8988T (cell line): ENCODE measurements around the gene HES5.
A peak's percentile ranks its signal among the peaks of the same experiment; 100 is the strongest.

ENCODE experiments used
- DNase-seq: peaks from one replicate; pipeline ENCODE4 v3.0.0; 2011

The HES5 gene

DNA sequence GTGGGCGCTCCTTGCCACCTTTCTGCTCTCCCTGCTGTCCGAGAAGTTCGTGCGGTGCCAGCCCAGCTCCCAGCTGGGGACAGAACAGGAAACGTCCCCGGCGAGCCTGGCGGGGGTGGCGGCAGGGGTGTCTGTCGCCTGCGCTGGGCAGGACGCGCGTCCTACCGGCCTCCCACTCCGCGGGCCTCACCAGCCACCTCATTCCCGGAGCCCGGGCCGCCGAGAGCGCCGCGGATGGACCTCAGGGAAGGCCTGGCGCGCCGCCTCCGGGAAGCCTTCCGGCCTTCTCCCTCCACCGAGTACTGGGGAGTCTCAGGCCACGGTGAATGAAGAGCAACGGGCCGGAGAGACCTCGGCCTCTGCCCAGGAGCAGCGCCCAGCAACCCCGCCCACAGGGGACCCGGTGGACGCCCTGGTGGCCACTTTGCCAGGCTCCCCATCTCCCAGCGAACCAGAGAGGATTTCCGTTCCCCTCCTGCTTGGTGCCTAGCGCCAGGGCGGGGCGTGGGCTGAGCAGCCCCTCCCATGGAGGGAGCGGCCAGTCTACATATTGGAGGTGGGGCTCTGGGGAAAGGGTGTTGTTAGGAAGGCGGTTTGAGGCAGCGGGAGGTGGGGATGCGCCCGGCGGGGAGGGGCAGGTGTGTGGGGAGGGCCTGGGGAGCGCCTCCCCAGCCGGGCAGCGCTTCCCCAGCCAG lies 16.6 kb upstream of the HES5 start:
- peak; percentile 89 for DNase-seq

DNA sequence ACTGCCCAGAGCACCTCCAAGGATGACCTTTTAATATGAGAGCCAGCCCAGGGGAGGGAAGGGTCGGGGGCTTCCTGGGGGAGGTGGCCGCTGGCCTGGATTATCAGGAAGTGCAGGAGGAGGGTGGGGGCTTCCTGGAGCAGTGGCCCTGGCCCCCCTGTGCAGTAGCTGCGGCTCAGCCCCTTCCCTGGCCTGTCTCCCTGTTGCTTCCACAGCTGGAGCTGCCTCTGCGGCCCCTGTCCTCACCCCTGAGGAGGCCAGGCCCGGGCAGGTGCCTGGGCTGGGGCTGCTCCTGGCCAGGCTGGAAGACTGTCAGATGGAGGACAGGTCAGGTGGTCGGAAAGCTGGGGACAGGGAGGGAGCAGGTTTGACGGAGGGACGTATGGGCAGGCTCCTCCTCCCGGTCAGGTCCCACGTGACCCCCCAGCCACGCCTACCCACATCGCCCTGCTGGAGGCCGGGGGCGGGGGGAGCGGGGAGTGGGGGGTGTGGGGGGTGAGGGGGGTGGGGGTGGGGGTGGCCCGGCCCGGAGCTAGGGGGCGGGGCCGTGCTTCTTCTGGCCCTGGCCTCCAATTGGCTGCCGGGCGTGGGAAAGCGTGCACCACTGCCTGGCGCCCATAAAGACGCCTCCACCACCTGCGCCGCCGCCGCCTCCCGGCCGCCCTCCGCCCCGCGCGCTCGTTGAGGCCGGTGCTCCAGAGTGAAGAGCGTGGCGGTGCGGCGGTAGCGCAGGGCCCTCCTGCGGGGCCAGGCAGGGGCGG lies 15.9 kb upstream of the HES5 start:
- DNase-seq: peak; percentile 97

DNA sequence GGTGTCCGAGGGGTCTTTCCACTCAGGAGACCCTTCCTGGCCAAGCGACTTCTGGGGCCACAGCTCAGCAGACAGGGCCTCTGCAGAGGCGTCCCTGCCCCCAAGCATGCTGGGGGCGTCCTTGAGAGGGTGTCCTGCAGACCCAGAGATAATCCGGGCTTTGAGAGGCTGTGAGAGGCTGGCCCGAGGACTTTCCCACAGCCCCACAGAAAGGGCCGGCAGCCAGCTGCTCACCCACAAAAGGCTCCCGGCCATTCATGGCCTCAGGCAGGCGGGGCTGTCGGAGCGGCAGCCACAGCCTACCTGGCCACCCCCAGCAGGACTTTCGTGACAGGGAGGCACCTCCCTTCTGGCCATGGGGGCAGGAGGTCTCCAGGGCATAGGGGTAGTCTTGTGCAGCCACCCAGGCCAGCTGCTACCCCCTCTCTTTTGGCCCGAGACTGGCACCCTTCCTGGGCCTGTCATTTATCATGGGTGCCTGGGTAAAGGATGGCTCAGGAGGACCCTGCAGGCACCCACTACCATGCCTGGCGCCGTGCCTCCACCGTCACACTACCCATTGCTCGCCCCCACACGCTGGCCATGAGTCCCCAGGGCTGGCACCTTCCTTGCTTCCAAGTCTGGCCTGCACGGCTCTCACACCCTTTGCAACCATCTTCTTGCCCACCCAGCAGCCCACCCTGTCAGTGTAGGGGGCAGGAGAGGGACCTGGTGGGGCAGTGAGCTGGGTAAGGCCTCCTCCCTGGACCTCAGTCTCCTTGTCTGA lies 15.0 kb upstream of the HES5 start:
- DNase-seq: no peak

DNA sequence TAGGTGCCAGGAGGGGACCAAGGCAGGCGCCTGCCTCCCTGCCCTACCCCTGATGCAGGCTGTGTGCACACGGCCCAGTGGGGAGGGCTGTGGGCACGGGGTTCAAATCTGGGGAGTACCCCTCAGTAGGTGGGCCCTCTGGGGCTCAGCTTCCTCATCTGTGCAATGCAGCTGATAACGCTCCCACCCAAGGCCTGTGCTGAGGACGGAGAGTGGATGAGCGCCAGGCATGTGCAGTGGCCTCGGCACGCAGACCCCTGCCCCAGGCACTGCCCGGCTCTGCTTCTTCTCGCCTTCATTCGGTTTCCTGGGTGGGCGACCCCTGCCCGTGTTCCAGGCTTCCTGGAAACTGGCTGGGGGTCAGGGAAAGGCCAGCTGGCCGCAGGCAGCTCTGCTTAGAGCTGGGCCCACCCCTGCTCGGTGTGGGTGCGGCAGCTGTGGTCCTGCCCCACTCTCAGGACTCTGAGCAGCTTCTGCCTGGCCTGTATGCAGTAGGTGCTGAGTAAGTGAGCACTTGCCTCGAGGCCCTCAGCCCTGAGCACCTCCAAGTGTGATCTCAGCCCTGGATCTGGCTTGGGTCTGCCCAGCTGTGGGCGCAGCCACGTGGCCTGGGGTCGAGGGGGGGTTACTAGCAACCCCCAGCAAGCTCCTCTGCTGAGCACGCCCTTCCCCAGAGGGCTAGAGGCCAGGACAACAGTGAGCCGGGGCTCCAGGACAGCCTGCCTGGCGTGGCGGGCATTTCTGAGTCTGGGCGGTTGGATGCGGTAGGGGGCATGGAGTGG lies 14.2 kb upstream of the HES5 start:
- DNase-seq: no peak

DNA sequence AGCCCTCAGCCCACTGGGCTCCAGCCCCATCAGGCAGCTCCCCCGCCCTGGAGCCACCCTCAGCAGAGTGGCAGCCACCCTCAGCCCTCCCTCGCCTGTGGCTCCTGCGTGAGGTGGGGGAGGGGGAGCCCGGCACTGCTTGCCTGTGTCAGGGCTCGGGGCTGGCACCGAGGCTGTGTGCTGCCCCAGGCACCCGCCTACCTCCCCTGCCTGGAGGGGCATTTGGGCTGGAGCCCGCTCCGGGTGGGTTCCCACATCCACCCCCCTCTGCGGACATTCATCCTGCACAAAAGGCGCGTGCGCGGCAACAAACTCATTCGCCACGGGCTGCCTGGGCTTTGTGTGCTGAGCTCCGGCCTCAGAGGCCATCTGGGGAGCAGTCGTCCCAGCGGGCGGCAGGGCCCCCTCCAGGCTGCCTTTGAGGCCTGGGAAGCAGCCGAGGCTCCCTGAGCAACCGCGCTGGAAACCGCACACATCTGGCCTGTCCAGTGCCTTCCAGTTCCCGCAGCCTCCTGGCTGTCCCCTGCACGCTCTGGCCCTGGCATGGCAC lies 13.6 kb upstream of the HES5 start:
- DNase-seq: no peak

DNA sequence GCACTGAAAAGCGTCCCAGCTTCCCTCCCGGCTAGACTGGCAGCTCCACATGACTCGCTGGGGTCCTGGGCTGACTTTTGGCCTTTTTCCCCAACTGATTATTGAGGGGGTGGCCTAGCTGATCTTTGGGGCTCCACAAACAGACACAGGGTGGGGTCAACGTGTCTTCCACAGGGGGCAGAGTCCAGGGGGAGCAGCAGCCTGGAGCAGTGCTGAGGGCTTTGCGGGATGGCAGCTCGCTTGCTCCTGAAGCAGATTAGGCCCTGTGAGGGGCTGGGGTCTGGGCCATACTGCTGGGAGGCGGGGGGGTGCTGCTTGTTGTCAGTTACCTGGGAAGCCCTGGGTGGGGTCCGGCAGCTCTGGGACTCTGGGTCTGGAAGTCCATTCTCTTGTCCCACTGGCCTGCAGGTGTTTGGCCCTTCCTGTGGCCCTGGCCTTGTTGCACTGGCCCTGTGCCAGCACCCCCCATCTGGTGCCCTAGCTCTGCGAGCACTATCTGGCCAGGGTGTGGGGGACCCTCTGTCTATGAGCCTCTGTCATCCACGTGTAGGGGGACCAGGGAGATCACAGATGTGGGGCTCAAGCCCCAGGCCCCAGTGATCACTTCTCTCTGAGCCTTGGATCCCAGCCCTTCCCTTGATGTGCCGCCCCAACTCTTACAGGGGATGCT lies 12.3 kb upstream of the HES5 start:
- no peak for DNase-seq

DNA sequence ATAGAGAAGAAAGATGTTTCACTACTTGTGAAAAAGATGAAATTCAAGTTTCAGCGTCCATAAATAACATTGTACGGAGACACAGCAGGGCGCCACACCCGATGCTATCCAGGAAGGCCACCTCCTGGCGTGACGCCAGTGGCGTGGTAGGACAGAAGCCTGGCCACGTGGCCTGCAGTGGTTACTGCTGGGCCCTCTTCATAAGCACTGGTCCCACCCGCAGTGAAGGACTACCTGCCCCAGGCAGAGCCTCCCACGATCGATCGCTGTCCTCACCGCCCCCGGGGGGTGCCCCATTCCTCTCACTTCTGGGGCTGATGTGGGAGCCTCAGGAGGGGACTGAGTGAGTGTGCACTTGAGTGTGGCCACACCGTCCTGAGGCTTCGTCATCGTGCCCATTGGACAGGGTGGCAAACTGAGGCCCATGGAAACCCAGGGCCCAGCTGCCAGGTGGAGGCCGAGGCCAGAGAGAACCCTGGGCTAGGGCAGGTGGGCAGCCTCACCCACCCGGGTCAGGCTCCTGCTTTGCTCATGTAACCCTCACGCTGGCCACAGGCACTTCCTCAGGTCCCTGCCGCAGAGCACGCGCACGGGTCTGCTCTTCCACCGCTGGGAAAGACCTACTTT lies 11.7 kb upstream of the HES5 start:
- DNase-seq: no peak

DNA sequence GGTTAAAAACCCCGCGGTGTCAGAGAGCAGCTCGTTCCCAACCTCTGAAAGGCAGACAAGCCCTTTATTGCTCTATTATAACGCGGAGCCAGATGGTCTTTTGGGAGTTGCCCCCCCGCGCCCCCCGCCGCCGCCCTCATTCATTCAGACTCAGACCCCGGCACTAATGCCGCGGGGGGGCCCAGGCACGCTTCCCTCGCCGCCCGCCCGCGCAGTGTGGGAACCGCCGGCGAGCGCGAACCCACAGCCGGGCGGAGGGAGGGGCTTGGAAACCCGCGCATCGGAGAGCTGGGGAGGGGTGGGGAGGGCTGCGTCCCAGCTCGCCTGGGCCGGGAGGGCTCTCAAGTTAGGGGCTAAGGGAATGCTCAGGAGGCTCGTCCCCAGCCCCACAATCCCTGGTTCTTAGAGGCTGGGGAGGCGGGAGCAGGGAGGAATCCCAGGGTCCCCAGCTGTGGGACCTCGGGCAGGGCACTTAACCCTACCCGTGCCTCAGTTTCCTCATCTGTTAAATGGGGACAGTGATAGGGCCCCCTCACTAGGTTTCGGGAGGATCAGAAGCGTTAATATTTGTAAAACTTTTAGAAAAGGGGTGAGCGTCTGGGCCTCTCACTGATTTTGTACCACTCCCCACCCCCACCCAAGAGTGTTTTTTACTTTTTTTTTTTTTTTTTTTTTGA lies 10.9 kb upstream of the HES5 start:
- no peak for DNase-seq

DNA sequence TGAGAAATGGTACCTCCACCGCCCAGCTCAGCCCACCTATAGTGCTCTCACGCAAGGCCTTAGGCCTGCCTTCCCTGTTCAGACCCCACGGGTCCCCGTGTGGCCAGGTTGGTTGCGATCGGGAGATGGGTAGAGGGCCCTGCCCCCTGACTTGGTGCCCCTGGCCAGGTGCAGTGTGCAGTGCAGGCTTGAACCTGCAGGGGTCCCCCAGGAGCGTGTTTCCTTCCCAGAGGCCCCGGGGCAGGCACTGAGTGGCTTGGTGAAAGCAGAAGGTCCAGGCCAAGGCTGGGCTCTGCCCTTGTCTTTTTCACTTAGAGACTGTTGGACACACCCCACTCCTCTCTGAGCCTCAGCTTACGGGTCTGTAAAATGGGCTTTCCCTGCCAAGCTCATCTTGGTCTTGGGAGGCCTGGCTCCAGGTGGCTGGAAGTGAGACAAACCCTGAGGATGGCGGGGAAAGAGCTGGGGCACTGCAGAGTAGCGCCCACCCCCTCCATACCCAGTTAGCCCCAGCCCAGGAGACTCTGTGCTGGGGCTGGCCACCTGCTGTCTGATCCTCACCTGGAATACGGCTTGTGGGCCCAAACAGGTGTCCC lies 9.3 kb upstream of the HES5 start:
- no peak for DNase-seq

DNA sequence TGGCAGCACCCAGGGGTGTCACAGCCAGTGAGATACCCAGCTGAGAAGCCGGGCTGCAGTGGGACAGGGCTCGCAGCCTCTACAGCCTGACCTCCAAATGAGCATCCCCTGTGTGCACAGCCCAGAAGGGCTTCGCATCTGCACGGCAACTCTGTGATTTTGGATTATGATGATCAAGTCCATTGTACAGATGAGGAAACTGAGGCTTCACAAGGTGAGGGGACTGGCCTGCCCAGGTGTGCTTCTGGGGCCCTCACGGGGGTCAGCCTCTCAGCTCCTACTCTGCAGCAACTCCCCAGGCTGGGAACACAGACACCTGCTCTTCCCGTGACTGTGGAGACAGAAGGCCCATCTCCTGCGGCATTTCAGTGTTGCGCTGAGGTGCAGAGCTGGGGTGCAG lies 8.8 kb upstream of the HES5 start:
- no peak for DNase-seq

DNA sequence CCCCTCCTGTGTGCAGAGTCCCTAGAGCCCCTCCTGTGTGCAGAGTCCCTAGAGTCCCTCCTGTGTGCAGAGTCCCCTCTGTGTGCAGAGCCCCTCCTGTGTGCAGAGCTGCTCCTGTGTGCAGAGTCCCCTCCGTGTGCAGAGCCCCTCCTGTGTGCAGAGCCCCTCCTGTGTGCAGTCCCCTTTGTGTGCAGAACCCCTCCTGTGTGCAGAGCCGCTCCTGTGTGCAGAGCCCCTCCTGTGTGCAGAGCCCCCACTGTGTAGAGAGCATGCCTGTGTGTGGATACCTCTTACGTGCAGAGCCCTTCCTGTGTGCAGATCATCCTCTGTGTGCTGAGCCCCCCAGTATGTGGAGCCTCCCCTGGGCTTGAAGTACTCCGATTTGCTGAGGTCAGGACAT lies 8.3 kb upstream of the HES5 start:
- DNase-seq: no peak

DNA sequence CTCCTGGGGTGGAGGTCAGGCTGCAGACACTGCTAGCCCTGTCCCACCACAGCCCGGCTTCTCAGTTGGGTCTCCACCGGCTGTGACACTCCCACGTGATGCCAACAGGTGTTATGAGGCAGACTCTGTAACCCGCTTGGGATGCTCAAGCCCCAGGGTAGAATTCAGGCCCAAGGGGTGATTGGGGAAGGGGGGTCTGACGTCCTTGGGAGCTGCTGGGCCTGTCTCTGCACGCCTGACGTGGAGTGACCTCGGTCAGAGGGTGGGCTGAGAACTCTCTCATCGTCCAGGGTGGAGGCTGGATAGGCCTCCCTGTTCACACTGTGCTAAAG lies 7.7 kb upstream of the HES5 start:
- DNase-seq: no peak

DNA sequence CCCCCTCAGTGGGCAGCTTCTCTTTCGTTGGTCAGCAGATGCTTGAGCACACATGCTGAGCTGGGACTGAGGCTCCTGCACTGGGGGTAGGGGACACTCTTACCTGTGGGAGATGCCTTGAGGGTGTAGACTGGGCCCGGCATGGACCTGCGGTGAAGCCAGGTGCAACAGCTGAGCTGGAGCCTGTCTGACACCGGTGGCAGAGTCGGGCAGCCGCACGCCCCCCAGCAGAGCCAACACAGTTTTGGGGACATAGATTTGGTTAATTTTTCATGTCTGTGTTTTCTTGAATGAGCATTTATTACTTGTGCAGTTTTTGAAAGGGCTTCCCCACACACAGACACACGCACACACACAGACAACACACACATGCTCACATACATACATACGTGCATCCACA lies 5.9 kb upstream of the HES5 start:
- DNase-seq: no peak

DNA sequence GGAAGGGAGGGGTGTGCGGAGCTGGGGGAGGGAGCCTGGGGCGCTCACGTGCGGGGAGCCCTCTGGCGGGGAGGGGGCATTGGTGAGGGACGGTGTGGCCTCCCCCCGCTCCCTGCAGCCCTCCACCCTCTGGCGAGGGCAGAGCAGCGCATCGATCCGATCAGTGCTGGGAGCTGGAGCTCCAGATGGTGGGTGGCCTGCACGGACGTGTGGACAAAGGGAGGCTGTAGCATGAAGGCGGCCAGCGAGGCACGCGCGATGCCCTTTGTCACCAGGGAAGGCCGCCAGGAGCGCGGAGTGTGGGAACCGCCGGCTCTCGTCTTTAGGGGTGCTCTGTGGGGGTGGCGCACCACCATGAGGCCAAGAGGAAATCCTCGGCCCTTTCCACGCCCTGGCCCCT lies 5.4 kb upstream of the HES5 start:
- no peak for DNase-seq

DNA sequence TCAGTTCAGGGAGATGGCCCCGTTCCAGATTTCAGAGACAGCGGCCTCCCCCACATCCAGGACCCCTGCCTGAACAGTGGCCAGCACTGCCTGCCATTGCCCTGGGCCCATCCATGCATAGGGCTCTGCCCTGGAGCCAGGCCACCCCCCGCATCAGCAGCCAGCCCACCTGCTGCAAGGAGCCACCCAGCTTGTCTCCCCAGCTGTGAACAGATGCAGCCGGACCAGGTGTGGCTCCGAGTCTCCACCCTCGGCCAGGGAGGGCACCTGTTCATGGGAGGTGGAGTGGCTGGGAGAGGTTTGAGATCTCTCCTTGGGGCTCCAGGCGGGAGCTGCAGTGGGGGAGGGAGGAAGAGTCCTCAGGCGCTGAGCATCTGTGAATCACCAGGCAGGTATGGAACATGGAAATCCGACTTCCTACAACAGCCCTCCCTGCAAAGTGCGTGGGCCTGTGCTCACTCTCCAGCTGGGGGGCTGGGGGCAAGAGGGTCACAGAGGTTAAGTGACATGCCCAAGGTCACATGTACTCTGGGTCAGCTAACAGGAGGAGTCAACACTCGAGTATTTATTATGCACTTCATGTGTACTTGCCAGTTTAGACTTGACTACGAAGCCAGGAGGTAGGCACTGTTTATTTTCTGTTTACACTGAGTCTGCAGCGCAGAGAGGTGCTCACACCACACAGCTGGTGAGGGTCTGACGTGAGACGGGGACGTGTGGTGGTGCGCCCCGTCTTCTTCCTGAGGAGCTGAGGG lies 4.8 kb upstream of the HES5 start:
- peak; percentile 78 for DNase-seq

DNA sequence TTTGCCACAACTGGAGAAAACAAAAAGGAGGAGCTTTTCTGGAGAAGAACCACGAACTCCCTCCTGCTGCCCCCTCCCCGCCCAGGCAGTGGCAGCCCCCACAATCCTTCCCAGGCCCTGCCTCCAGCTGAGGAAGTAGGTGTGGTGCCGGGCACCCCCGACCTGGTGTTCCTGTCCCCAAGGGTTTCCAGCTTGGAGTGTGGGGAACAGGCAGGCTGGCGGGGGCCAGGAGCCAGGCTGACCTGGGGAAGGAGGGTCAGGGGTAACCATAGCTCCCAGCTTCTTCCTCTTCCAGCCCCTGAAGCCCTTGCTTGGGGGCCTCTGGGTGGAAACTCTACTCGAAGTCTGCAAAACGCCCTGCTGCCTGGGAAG lies 4.2 kb upstream of the HES5 start:
- DNase-seq: no peak

DNA sequence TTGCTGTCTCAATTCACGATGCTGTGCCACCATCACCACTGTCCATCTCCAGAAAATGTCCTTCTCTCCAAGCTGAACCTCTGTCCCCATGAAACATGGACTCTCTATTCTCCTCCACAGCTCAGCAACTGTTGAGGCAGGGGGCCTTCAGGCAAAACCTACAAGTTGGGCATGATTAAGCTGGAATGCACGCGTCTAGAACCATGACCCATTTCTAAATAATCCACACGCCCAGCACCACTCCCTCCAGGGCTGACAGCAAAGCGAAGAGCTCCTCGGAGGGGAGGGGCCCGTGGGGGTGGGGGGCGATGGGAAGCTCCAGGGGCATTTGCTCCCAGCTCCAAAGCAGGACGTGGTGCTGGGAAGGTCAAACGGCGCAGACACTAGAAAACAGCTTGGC lies 3.3 kb upstream of the HES5 start:
- DNase-seq: peak; percentile 84

DNA sequence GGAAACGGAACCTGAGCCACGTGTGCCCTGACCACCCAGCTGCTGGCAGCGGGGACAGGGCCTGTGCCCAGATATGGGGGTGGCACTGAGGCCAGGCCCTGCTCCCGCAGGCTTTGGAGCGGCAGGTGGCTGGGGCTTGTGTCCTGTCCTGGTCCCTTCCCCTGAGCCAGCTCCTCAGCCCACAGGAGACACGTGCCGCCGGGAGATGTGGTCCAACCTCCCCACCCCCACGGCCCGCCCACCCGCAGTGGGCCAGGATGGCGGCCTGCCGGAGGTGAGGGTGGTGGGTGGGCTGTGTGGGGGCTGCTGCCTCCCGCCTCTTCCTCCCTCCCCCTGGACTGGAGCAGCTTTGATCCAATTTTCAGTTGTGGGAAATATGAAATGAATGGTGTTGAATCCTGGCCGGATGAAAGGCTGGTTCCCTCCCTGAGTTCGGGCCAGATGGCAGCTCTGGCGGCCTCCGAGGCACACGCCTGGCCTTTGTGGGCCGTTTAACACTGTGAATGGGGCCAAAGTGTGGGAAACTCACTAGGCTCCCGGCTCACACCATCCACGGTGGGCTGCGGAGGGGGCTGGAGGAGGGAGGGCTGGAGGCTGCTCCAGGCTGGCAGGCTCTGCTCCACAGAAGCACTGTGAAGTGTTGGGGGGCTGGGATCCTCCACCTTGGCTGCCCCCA lies 2.6 kb upstream of the HES5 start:
- DNase-seq: no peak

DNA sequence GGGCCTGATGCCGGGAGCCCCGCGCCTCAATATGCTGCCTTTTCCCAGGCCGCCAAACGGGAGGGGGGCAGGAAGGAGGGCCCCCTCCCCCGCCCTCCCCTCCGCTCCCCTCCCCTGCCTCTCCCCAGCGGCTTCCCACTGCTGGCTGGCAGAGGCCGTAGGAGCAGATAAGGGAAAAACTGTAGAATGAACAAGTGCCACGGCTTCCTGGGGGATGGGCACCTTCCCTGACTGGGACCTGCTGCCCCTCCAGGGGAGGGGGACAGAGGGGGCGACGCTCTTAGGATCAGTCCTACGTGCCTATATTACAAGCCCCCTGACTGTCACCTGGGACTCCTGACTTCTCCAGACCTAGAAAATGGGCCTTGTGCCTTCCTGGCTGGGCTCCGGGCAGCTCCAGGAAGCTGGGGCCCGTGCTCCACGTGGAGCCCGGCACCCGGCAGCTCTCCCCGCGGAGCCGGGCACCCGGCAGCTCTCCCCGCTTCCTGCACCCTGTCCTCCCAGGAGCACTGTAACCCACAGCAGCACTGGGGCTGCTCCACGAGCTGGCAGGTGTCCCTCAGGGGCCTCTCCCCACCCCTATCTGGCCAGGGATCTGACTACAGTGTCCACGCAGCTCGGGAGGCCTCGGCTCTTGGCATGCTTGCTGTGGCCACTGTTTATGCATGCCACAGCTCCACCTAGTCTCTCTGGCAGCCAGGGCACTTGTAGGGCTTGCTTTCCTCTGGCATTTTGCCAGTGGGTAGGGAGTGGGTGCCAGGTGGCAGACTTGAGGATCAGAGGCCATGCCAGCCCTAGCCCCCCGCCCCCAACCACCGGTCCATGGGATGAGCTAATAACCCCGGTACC lies 674 bp upstream of the HES5 start:
- peak; percentile 76 for DNase-seq
